LNCAP (cell line): ENCODE measurements around the gene MYCBP2.

Experiments
- TF ChIP-seq, protein P1 (sequence below): fragments of 450-650 bp; IDR thresholded peaks from 2 replicates; pipeline ENCODE4 v1.5.1; 2017; ENCODE audit warnings: mild to moderate bottlenecking

Gene MYCBP2

DNA sequence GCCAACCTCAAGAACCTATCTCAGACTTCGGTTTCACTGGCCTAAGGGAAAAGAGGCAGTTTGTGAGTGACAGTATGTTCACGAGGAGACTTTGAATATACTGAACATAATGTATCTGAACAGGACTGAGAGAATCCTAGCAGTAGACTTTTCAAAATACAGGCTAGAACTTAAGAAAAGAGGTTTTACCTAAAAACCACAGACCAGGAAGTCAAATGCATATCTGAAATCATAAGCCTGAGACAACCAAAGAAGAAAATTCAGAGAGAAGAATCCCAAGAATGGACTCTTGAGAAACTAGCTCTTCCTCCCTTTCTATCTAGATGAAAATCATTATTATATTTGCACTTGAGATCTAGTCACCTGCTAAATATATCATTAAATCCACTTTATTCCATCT is 17.6 kb downstream of the MYCBP2 start:
- TF ChIP-seq, protein P1, sequence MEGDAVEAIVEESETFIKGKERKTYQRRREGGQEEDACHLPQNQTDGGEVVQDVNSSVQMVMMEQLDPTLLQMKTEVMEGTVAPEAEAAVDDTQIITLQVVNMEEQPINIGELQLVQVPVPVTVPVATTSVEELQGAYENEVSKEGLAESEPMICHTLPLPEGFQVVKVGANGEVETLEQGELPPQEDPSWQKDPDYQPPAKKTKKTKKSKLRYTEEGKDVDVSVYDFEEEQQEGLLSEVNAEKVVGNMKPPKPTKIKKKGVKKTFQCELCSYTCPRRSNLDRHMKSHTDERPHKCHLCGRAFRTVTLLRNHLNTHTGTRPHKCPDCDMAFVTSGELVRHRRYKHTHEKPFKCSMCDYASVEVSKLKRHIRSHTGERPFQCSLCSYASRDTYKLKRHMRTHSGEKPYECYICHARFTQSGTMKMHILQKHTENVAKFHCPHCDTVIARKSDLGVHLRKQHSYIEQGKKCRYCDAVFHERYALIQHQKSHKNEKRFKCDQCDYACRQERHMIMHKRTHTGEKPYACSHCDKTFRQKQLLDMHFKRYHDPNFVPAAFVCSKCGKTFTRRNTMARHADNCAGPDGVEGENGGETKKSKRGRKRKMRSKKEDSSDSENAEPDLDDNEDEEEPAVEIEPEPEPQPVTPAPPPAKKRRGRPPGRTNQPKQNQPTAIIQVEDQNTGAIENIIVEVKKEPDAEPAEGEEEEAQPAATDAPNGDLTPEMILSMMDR = no peak

DNA sequence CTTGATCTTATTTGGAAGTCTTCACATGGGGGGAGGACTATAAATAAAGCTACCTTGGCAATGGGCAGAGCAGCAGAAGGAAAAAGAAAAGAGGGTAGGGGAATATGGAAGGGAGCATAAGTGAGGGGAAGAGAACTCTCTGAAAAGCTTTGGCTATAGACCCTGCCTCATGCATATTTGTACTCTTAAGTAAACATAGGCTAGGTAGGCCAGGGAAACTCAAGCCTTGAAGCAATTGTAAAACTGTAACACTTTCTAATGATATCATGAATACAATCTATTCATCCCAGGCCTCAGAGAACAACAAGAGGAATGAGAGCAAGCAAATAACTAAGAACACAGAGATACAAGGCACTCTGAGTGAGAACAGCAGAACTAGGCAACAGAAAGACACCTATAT is 20.4 kb downstream of the MYCBP2 start:
- TF ChIP-seq, protein P1 = no peak

- TF ChIP-seq, protein P1 = no peak
Measured at GRCh38 chr13:77305266-77305665, 21.6 kb downstream of the MYCBP2 start.

DNA sequence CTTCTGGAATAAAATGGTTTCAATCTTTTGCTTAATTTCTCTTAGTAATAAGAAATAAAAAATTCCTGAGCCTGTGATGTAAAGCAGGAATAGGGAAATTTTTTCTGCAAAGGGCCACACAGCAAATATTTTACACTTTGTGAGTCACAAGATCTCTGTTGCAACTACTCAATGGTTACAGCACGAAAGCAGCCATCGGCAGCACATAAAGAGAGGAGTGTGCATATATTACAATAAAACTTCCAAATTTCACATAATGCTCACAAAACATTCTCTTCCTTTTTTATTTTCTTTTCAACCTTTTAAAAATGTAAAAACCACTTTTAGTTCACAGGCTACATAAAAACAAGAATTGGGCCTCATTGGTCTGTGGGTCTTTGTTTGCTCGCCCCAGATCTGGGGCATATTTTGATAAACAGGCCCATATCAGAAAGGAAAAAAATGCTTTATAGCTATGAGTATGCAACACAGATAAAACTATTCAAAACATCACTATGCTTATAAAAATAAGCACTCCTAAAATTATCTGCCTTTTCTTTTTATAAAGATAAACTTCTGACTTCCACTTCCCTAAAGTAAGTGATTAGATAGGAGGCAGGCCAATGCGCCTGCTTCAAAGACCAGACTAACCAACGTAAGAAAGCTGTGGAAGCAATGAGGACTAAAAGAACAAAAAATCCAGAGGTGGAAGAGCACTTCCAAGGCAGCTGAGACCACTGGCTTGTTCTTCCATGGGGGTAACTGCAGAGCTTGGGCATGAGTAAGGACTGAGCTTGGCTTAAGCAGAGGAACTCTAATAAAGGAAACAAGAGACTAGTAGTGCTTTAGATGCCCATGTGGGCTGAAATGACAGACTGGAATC is 26.5 kb downstream of the MYCBP2 start:
- TF ChIP-seq, protein P1 = no peak

DNA sequence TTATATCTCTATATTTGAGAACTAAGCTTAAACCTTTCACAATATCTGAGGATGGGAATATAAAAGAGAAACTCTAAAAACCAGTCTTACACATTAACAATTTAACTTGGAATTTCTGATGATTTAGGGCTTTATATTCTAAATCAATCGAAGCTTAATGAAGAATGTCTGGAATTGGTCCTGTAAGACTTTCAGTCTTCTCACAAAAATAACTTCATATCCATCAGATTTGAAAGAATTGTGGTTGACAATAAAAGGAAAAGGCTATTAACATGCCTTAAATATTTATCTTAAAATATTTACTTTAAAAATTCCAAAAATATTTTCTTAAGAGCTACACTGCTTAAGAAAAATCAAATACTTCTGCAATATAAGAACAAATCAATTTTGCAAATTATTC is 27.3 kb downstream of the MYCBP2 start:
- TF ChIP-seq, protein P1 = no peak

- TF ChIP-seq, protein P1 = no peak
Measured at GRCh38 chr13:77298426-77298825, 28.5 kb downstream of the MYCBP2 start.

- TF ChIP-seq, protein P1 = no peak
Measured at GRCh38 chr13:77291774-77292173, 35.1 kb downstream of the MYCBP2 start.
